Osteoblast (primary cell): ENCODE measurements around the gene POLL. TPM values are rescaled to one million over a fixed set of nuclear protein-coding genes. Genes with fewer than 3 reads are reported as not detected.

Source experiments
- DNase-seq: peaks from one replicate; pipeline ENCODE4 v3.0.0; 2011; ENCODE audit warnings: low spot score, mixed read lengths; ENCODE audit not compliant: insufficient read length; ENCODE audit errors: missing footprints
- H2AFZ ChIP-seq: 2 replicates; pipeline ENCODE4 v1.6.0; 2011; ENCODE audit warnings: mild to moderate bottlenecking, low read length
- H3K27ac ChIP-seq: 2 replicates; pipeline ENCODE4 v1.5.1; 2011; ENCODE audit warnings: mild to moderate bottlenecking, low read depth, low read length, moderate library complexity
- H3K27me3 ChIP-seq: 2 replicates; pipeline ENCODE4 v1.6.0; 2012; ENCODE audit warnings: mild to moderate bottlenecking, control low read depth, inconsistent platforms, low read length, moderate library complexity; ENCODE audit not compliant: insufficient read depth
- H3K36me3 ChIP-seq: 2 replicates; pipeline ENCODE4 v1.5.1; 2011; ENCODE audit warnings: mild to moderate bottlenecking, low read length, control low read depth, moderate library complexity; ENCODE audit not compliant: insufficient read depth
- H3K4me1 ChIP-seq: 2 replicates; pipeline ENCODE4 v1.5.1; 2011; ENCODE audit warnings: mild to moderate bottlenecking, low read length, control low read depth, moderate library complexity; ENCODE audit not compliant: insufficient read depth
- H3K4me2 ChIP-seq: 2 replicates; pipeline ENCODE4 v1.6.0; 2011; ENCODE audit warnings: mild to moderate bottlenecking, low read length; ENCODE audit not compliant: insufficient read depth
- H3K4me3 ChIP-seq: fragments of 200-600 bp; sonication (generic); 3 replicates; pipeline ENCODE4 v1.5.1; 2012; ENCODE audit warnings: mild to moderate bottlenecking, low read length, inconsistent platforms; ENCODE audit not compliant: insufficient read depth
- H3K79me2 ChIP-seq: 2 replicates; pipeline ENCODE4 v1.6.0; 2012; ENCODE audit warnings: mild to moderate bottlenecking, low read length, control low read depth, inconsistent platforms; ENCODE audit not compliant: insufficient read depth
- H3K9me3 ChIP-seq: 2 replicates; pipeline ENCODE4 v1.5.1; 2011; ENCODE audit warnings: low read depth, low read length, control low read depth
- H4K20me1 ChIP-seq: 2 replicates; pipeline ENCODE4 v1.6.0; 2012; ENCODE audit warnings: mild to moderate bottlenecking, low read length, control low read depth; ENCODE audit not compliant: insufficient read depth
- total RNA-seq: library from RNA; depleted of rRNA; stranded (reverse); fragments of >200 nt; gene quantifications from 2 replicates; pipeline ENCODE4 v1.2.3, GENCODE V29; 2012
- TF ChIP-seq, protein P1 (sequence below): IDR thresholded peaks from 2 replicates; pipeline ENCODE4 v1.5.1; 2011; ENCODE audit warnings: mild to moderate bottlenecking, low read depth, low read length, moderate library complexity; ENCODE audit errors: extremely low read depth

POLL gene
- total RNA-seq, 1 donor = 18.5 TPM

GRCh38 chr10:101568054-101568745 is 19.9 kb downstream of the POLL start:
- Histone ChIP-seq H3K36me3 (no peaks in the 10 kb centered on the region), H2AFZ (no peak overlapping the region), H3K79me2 (no peaks in the 10 kb centered on the region), H3K27me3 (peaks cover 51% of the 10 kb centered on the region), H3K4me2 (no peak overlapping the region), H3K27ac (no peak overlapping the region), H3K4me1 (peaks cover 9% of the 10 kb centered on the region), H3K9me3 (peaks cover 2% of the 10 kb centered on the region), H3K4me3 (no peak overlapping the region), H4K20me1 (no peaks in the 10 kb centered on the region)
- DNase-seq = no peak
- TF ChIP-seq, protein P1, sequence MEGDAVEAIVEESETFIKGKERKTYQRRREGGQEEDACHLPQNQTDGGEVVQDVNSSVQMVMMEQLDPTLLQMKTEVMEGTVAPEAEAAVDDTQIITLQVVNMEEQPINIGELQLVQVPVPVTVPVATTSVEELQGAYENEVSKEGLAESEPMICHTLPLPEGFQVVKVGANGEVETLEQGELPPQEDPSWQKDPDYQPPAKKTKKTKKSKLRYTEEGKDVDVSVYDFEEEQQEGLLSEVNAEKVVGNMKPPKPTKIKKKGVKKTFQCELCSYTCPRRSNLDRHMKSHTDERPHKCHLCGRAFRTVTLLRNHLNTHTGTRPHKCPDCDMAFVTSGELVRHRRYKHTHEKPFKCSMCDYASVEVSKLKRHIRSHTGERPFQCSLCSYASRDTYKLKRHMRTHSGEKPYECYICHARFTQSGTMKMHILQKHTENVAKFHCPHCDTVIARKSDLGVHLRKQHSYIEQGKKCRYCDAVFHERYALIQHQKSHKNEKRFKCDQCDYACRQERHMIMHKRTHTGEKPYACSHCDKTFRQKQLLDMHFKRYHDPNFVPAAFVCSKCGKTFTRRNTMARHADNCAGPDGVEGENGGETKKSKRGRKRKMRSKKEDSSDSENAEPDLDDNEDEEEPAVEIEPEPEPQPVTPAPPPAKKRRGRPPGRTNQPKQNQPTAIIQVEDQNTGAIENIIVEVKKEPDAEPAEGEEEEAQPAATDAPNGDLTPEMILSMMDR = no peak

DNA sequence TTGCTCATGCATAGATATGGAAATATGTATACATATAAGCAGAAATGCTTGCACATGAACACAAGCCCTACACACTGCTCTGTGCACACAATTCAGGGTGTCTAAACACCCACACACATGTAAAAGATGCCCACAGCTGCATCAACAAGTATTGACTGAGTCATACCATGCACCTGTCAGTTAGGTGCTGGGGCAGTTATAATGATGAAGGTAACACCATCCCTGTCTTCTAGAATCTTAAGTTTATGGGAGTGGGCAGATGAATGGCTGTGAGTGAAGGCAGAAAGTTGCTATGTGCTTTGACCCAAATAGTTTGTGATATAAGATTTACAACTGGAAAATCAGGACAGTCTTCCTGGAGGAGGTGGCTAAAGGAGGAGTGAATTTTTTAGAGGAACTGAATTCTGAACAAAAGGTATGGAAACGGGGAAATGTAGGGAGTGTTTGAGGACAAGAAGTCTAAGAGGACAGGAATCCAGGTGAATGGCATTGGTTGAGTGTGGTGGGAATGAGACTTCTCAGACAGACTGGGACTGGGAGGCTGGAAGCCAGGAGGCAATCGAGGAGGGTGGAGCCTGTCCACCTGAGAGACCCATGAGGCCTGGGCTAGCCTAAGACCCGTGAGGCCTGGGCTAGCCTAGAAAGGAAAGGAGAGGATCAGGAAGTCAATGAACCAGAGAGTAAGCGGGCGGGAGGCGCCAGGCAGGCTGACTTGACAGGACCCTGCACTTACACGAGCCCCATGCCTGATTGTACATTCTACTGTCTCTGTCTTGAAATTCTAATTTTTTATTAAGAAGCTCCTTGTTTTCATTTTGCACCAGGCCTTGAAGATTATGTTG is 20.7 kb downstream of the POLL start:
- no peak for DNase-seq
- peaks cover 55% of the 10 kb centered on the region for H3K27me3 ChIP-seq
- H3K79me2 ChIP-seq = no peaks in the 10 kb centered on the region
- TF ChIP-seq, protein P1 = no peak
- no peak overlapping the region for H3K4me3 ChIP-seq
- H4K20me1 ChIP-seq = no peaks in the 10 kb centered on the region
- H3K4me1 ChIP-seq = peaks cover 9% of the 10 kb centered on the region
- no peak overlapping the region for H2AFZ ChIP-seq
- no peaks in the 10 kb centered on the region for H3K9me3 ChIP-seq
- H3K27ac ChIP-seq = no peak overlapping the region
- no peak overlapping the region for H3K4me2 ChIP-seq
- no peaks in the 10 kb centered on the region for H3K36me3 ChIP-seq

GRCh38 chr10:101566333-101567164 is 21.5 kb downstream of the POLL start:
- TF ChIP-seq, protein P1 = no peak
- H3K4me3 ChIP-seq = peak overlapping the region; percentile 22
- no peaks in the 10 kb centered on the region for H4K20me1 ChIP-seq
- no peak overlapping the region for H3K27ac ChIP-seq
- no peaks in the 10 kb centered on the region for H3K9me3 ChIP-seq
- H2AFZ ChIP-seq = no peak overlapping the region
- peaks cover 55% of the 10 kb centered on the region for H3K27me3 ChIP-seq
- peak overlapping the region; percentile 58 for H3K4me2 ChIP-seq
- DNase-seq = peak; percentile 94
- no peaks in the 10 kb centered on the region for H3K36me3 ChIP-seq
- no peaks in the 10 kb centered on the region for H3K79me2 ChIP-seq
- peaks cover 9% of the 10 kb centered on the region for H3K4me1 ChIP-seq
